Calu3 (cell line): ENCODE data around the gene SLC12A4. TPM values are rescaled to one million over a fixed set of nuclear protein-coding genes. Genes with fewer than 3 reads are reported as not detected.
"Not testable (repeated sequence)": the region's sequence is repeated elsewhere in the genome, so short reads cannot be mapped to it uniquely, and the experiment has no call there.

Source experiments
- BruUV-seq: library from RNA; stranded (reverse); fragments of 400-500 nt; replicated peaks from 2 replicates; lab custom pipeline; 2021; lab: Mats Ljungman, UMichigan
- CTCF ChIA-PET: fragments of 300-600 bp; sonication (Branson Sonifier 250); formaldehyde crosslinking; loops from one replicate; lab custom pipeline; 2022; ENCODE audit warnings: antibody characterized with exemption; lab: Charles Lee
- DNase-seq: peaks from one replicate; pipeline ENCODE4 v3.0.0; 2022
- H3K27ac Mint-ChIP-seq: one replicate; pipeline ENCODE4 v1.8.0; 2022; ENCODE audit warnings: mixed read lengths; ENCODE audit not compliant: unreplicated experiment
- H3K27me3 Mint-ChIP-seq: one replicate; pipeline ENCODE4 v1.8.0; 2022; ENCODE audit warnings: mixed read lengths; ENCODE audit not compliant: unreplicated experiment
- H3K36me3 Mint-ChIP-seq: one replicate; pipeline ENCODE4 v1.8.0; 2022; ENCODE audit warnings: mild to moderate bottlenecking, moderate library complexity, mixed read lengths; ENCODE audit not compliant: insufficient read depth, unreplicated experiment
- H3K4me1 Mint-ChIP-seq: one replicate; pipeline ENCODE4 v1.8.0; 2022; ENCODE audit warnings: mild to moderate bottlenecking, low read depth, mixed read lengths; ENCODE audit not compliant: unreplicated experiment
- H3K4me3 Mint-ChIP-seq: one replicate; pipeline ENCODE4 v1.8.0; 2022; ENCODE audit warnings: mild to moderate bottlenecking, low read depth, moderate library complexity, mixed read lengths; ENCODE audit not compliant: unreplicated experiment
- H3K9me3 Mint-ChIP-seq: one replicate; pipeline ENCODE4 v1.8.0; 2022; ENCODE audit warnings: low read depth, mixed read lengths; ENCODE audit not compliant: unreplicated experiment
- CTCF ChIP-seq: fragments of 200-600 bp; IDR thresholded peaks from one replicate; pipeline ENCODE4 v1.8.0; 2022; ENCODE audit warnings: antibody characterized with exemption; ENCODE audit not compliant: unreplicated experiment
- intact Hi-C: fragments of 100-400 bp; cut with micrococcal nuclease; formaldehyde crosslinking; loops from one replicate; pipeline ENCODE4 v1.10.0; 2022; ENCODE audit not compliant: unreplicated experiment
- total RNA-seq: library from RNA; stranded (reverse); gene quantifications from 2 replicates; pipeline ENCODE4 v1.2.3, GENCODE V29; 2022

Gene SLC12A4
- total RNA-seq, 1 experiment from 2014 or later = 38.0 TPM

- no TSS peak for BruUV-seq
- H3K4me3 Mint-ChIP-seq = no peak overlapping the region
- H3K4me1 Mint-ChIP-seq = peaks cover 8% of the 10 kb centered on the region
- no peak for DNase-seq
- CTCF ChIA-PET = interaction anchor here (1.4 kb wide), 1 partner anchor 16 kb away, joined by 3 read pairs; no protein-coding TSS in a partner anchor
- TF ChIP-seq CTCF = no peak
- H3K36me3 Mint-ChIP-seq = peaks cover 19% of the 10 kb centered on the region
- H3K27ac Mint-ChIP-seq = no peak overlapping the region
- intact Hi-C loops = no loop called here
- no peaks in the 10 kb centered on the region for H3K9me3 Mint-ChIP-seq
- H3K27me3 Mint-ChIP-seq = no peaks in the 10 kb centered on the region
Measured at GRCh38 chr16:67919622-67920221, 48.7 kb downstream of the SLC12A4 start.

GRCh38 chr16:67917852-67918236 is 50.6 kb downstream of the SLC12A4 start:
- intact Hi-C loops = no loop called here
- no peak overlapping the region for H3K27ac Mint-ChIP-seq
- no peaks in the 10 kb centered on the region for H3K27me3 Mint-ChIP-seq
- H3K36me3 Mint-ChIP-seq = peaks cover 27% of the 10 kb centered on the region
- no peaks in the 10 kb centered on the region for H3K9me3 Mint-ChIP-seq
- CTCF ChIA-PET = no interaction called here
- peaks cover 8% of the 10 kb centered on the region for H3K4me1 Mint-ChIP-seq
- BruUV-seq = no TSS peak
- TF ChIP-seq CTCF = no peak
- H3K4me3 Mint-ChIP-seq = no peak overlapping the region
- DNase-seq = no peak

- Mint-ChIP-seq H3K27ac (no peak overlapping the region), H3K4me3 (no peak overlapping the region), H3K27me3 (no peaks in the 10 kb centered on the region), H3K9me3 (no peaks in the 10 kb centered on the region), H3K4me1 (peaks cover 8% of the 10 kb centered on the region), H3K36me3 (peaks cover 27% of the 10 kb centered on the region)
- no peak for DNase-seq
- intact Hi-C loops = no loop called here
- TF ChIP-seq CTCF = no peak
- CTCF ChIA-PET = no interaction called here
- no TSS peak for BruUV-seq
Measured at GRCh38 chr16:67917140-67917851, 51.1 kb downstream of the SLC12A4 start.

- H3K4me3 Mint-ChIP-seq = no peak overlapping the region
- no peaks in the 10 kb centered on the region for H3K9me3 Mint-ChIP-seq
- DNase-seq = no peak
- intact Hi-C loops = no loop called here
- no peak overlapping the region for H3K27ac Mint-ChIP-seq
- peaks cover 38% of the 10 kb centered on the region for H3K36me3 Mint-ChIP-seq
- no TSS peak for BruUV-seq
- no peaks in the 10 kb centered on the region for H3K27me3 Mint-ChIP-seq
- peaks cover 8% of the 10 kb centered on the region for H3K4me1 Mint-ChIP-seq
- TF ChIP-seq CTCF = no peak
- CTCF ChIA-PET = interaction anchor here (0.7 kb wide), 1 partner anchor 53 kb away, joined by 3 read pairs; no protein-coding TSS in a partner anchor
Measured at GRCh38 chr16:67915831-67916723, 52.4 kb downstream of the SLC12A4 start.

GRCh38 chr16:67915496-67915769 is 53.0 kb downstream of the SLC12A4 start:
- H3K4me3 Mint-ChIP-seq, intact Hi-C loops, DNase-seq, BruUV-seq, H3K27me3 Mint-ChIP-seq, H3K9me3 Mint-ChIP-seq, H3K4me1 Mint-ChIP-seq, H3K27ac Mint-ChIP-seq: not testable (repeated sequence)
- H3K36me3 Mint-ChIP-seq = peaks cover 41% of the 10 kb centered on the region
- CTCF ChIA-PET = interaction anchor here (0.7 kb wide), 1 partner anchor 52 kb away, joined by 3 read pairs; no protein-coding TSS in a partner anchor
